Measurements from ENCODE around the gene RILPL2. TPM values are rescaled to one million over a fixed set of nuclear protein-coding genes. Genes with fewer than 3 reads are reported as not detected.

RILPL2 gene
- total RNA-seq, 1 donor from 2014 or later, result 9.6 TPM

DNA sequence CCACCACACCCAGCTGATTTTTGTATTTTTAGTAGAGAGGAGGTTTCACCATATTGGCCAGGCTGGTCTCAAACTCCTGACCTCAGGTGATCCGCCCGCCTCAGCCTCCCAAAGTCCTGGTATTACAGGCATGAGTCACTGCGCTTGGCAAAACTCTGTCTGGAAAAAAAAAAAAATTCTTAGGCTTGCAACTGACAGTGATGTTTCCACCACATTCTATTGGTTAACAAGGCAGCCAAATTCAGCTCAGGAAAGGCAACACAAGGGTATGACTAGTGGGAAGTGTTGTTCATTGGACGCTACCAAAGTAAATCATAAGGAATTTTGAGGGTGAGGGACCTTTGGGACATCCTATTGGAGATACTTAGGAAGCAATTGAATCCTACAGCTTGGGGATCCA, 69.0 kb downstream of the RILPL2 start:
- Histone ChIP-seq H3K36me3 (no peaks in the 10 kb centered on the region), H3K27me3 (no peaks in the 10 kb centered on the region), H3K4me1 (peaks cover 23% of the 10 kb centered on the region), H3K4me3 (no peak overlapping the region), H3K9me3 (no peaks in the 10 kb centered on the region), H3K27ac (no peak overlapping the region)
- intact Hi-C loops (cut with DNase I), result no loop called here
- TF ChIP-seq CTCF (IDR thresholded peaks at IDR 0.05), result no peak
- TF ChIP-seq POLR2A (IDR thresholded peaks at IDR 0.05), result no peak
- TF ChIP-seq POLR2AphosphoS5 (IDR thresholded peaks at IDR 0.05; ENCODE audit: insufficient read depth in 1 of 2, low read depth in 1 of 2), result no peak
- no peak for DNase-seq (ENCODE audit: extremely low spot score in 2 of 2)

Other genes starting within 250 kb of the RILPL2 start
- 17.9 TPM for gene MPHOSPH9, start 203.5 kb downstream of the RILPL2 start, total RNA-seq
- 12.8 TPM for gene MTRFR, start 203.2 kb downstream of the RILPL2 start, total RNA-seq
- 80.3 TPM for gene CDK2AP1, start 164.8 kb downstream of the RILPL2 start, total RNA-seq
- gene SBNO1, start 71.8 kb downstream of the RILPL2 start, total RNA-seq, result 15.0 TPM
- gene KMT5A, start 52.6 kb downstream of the RILPL2 start, total RNA-seq, result 42.2 TPM
- gene SNRNP35, start 21.5 kb upstream of the RILPL2 start, total RNA-seq, result 16.9 TPM
- 29.7 TPM for gene RILPL1, start 97.0 kb upstream of the RILPL2 start, total RNA-seq
- 110 TPM for gene TMED2, start 147.9 kb upstream of the RILPL2 start, total RNA-seq
- 16.5 TPM for gene DDX55, start 165.4 kb upstream of the RILPL2 start, total RNA-seq
- 55.2 TPM for gene EIF2B1, start 197.0 kb upstream of the RILPL2 start, total RNA-seq
- 21.1 TPM for gene GTF2H3, start 197.1 kb upstream of the RILPL2 start, total RNA-seq
- gene TCTN2, start 234.4 kb upstream of the RILPL2 start, total RNA-seq, result 6.1 TPM

Data from vagina (tissue), 2 donors.